GM12875 (cell line): ENCODE data around the gene ANKS6.

Experiments used
- H3K4me3 ChIP-seq: one replicate; pipeline ENCODE4 v1.5.1; 2011; ENCODE audit warnings: low read depth, low read length, control low read depth
- CTCF ChIP-seq: IDR thresholded peaks from 2 replicates; pipeline ENCODE4 v1.5.1; 2011; ENCODE audit warnings: low read depth, mild to moderate bottlenecking, control low read depth, inconsistent platforms, low read length, moderate library complexity, borderline replicate concordance; ENCODE audit not compliant: insufficient read depth

Gene ANKS6

GRCh38 chr9:98784831-98785806 is 11.2 kb downstream of the ANKS6 start:
- no peak overlapping the region for H3K4me3 ChIP-seq
- no peak for TF ChIP-seq CTCF

GRCh38 chr9:98783518-98784226 is 12.7 kb downstream of the ANKS6 start:
- no peak for TF ChIP-seq CTCF
- no peak overlapping the region for H3K4me3 ChIP-seq

GRCh38 chr9:98781588-98782383 is 14.6 kb downstream of the ANKS6 start:
- TF ChIP-seq CTCF, result no peak
- H3K4me3 ChIP-seq, result no peak overlapping the region

GRCh38 chr9:98780059-98780749 is 16.2 kb downstream of the ANKS6 start:
- no peak overlapping the region for H3K4me3 ChIP-seq
- no peak for TF ChIP-seq CTCF

GRCh38 chr9:98778711-98779530 is 17.4 kb downstream of the ANKS6 start:
- no peak for TF ChIP-seq CTCF
- H3K4me3 ChIP-seq, result no peak overlapping the region

- H3K4me3 ChIP-seq, result no peak overlapping the region
- TF ChIP-seq CTCF, result no peak
Measured at GRCh38 chr9:98778251-98778650, 18.1 kb downstream of the ANKS6 start.
